A549 (cell line): ENCODE data around the gene KRT15. TPM values are rescaled to one million over a fixed set of nuclear protein-coding genes. Genes with fewer than 3 reads are reported as not detected.

Experiments
- ATAC-seq, 2 experiments: fragments of 200-7000 bp in 1 of 2; fragments of >200 bp in 1 of 2; cut with Nextera tagmentation in 1 of 2; cut with Tn5 transposase in 1 of 2; 3 replicates each; pipeline versions ENCODE4 v1.8.0 to v1.9.1; 2018 to 2020; ENCODE audit warnings: mild to moderate bottlenecking in 1 of 2, moderate library complexity in 1 of 2
- CTCF ChIA-PET: fragments of 300-600 bp; sonication (Branson Sonifier 250); formaldehyde crosslinking; extraction: SDS; loops from one replicate; lab custom pipeline; 2021; ENCODE audit warnings: antibody characterized with exemption, inconsistent platforms; lab: Yijun Ruan, JAX
- POLR2A ChIA-PET: fragments of 350-600 bp; formaldehyde crosslinking; extraction: SDS; loops from one replicate; lab custom pipeline; 2021; ENCODE audit warnings: antibody characterized with exemption, inconsistent platforms; lab: Yijun Ruan, JAX
- DNase-seq, 2 experiments: peaks; one replicate each; pipeline versions ENCODE4 v3.0.0 to v3.0.0-alpha.2; 2011 to 2016; ENCODE audit warnings: low read depth in 1 of 2, low spot score in 1 of 2
- FAIRE-seq: peaks from 2 replicates; lab custom pipeline; 2011; peaks lifted over from hg19 to GRCh38; lab: Jason Lieb, UNC
- H3K27ac ChIP-seq, 2 experiments: fragments of >200 bp; sonication (Bioruptor Twin); formaldehyde crosslinking; 3 replicates each; pipeline ENCODE4 v1.5.1; 2016 to 2017
- H3K4me1 ChIP-seq: fragments of >200 bp; sonication (Bioruptor Twin); formaldehyde crosslinking; 3 replicates; pipeline ENCODE4 v1.6.1; 2016
- H3K4me2 ChIP-seq: fragments of >200 bp; sonication (Bioruptor Twin); formaldehyde crosslinking; 3 replicates; pipeline ENCODE4 v1.6.1; 2016
- H3K4me3 ChIP-seq: fragments of >200 bp; sonication (Bioruptor Twin); formaldehyde crosslinking; 3 replicates; pipeline ENCODE4 v1.5.1; 2016
- H3K9me3 ChIP-seq: fragments of >200 bp; sonication (Bioruptor Twin); formaldehyde crosslinking; 3 replicates; pipeline ENCODE4 v1.6.1; 2016
- BHLHE40 ChIP-seq: IDR thresholded peaks from 2 replicates; pipeline ENCODE4 v1.6.1; 2012; ENCODE audit warnings: low read depth, low read length, inconsistent platforms
- CBX8 ChIP-seq: fragments of 200-600 bp; sonication (generic); IDR thresholded peaks from 2 replicates; pipeline ENCODE4 v1.6.1; 2016
- CEBPB ChIP-seq, 2 experiments: fragments of >200 bp in 1 of 2; sonication (Bioruptor Twin) in 1 of 2; formaldehyde crosslinking in 1 of 2; IDR thresholded peaks; 2 replicates each; pipeline ENCODE4 v1.6.1; 2012 to 2016
- EHF ChIP-seq: fragments of 250-450 bp; sonication (Bioruptor Pico); IDR thresholded peaks from 2 replicates; pipeline ENCODE4 v1.5.0; 2020; ENCODE audit warnings: mild to moderate bottlenecking
- EHMT2 ChIP-seq: fragments of 200-600 bp; sonication (generic); IDR thresholded peaks from 2 replicates; pipeline ENCODE4 v1.6.1; 2016; ENCODE audit warnings: antibody characterized with exemption, low read depth, mild to moderate bottlenecking, moderate library complexity
- EP300 ChIP-seq, 2 experiments: fragments of >200 bp; sonication (Bioruptor Twin); formaldehyde crosslinking; IDR thresholded peaks; 2 replicates in 1 of 2; 3 replicates in 1 of 2; pipeline ENCODE4 v1.6.1; 2016 to 2017
- FOSL2 ChIP-seq, 2 experiments: fragments of 450-650 bp in 1 of 2; fragments of >200 bp in 1 of 2; sonication (Bioruptor Twin) in 1 of 2; formaldehyde crosslinking; IDR thresholded peaks; 2 replicates each; pipeline versions ENCODE4 v1.5.0 to v1.6.1; 2016 to 2020; ENCODE audit warnings: mild to moderate bottlenecking in 1 of 2, moderate library complexity in 1 of 2
- GATA3 ChIP-seq: IDR thresholded peaks from 2 replicates; pipeline ENCODE4 v1.6.1; 2012; ENCODE audit warnings: borderline replicate concordance
- HOXB5 ChIP-seq: fragments of 250-450 bp; sonication (Bioruptor Pico); IDR thresholded peaks from 2 replicates; pipeline ENCODE4 v1.5.0; 2020; ENCODE audit warnings: mild to moderate bottlenecking, moderate library complexity
- KDM1A ChIP-seq: fragments of 200-600 bp; sonication (generic); IDR thresholded peaks from 2 replicates; pipeline ENCODE4 v1.6.1; 2016; ENCODE audit warnings: low read depth, mild to moderate bottlenecking
- MAZ ChIP-seq: fragments of 150-350 bp; IDR thresholded peaks from 2 replicates; pipeline ENCODE4 v1.6.1; 2014; ENCODE audit warnings: antibody characterized with exemption, low read depth, low read length, borderline replicate concordance
- MYC ChIP-seq: IDR thresholded peaks from 2 replicates; pipeline ENCODE4 v1.6.1; 2012; ENCODE audit warnings: mild to moderate bottlenecking, inconsistent platforms, low read length, improper control_type of control experiment, borderline replicate concordance
- NFE2L2 ChIP-seq: fragments of 150-350 bp; conservative IDR thresholded peaks from 2 replicates; pipeline ENCODE4 v1.6.1; 2014; ENCODE audit warnings: low read length
- NPAS2 ChIP-seq: fragments of 250-450 bp; sonication (Bioruptor Pico); IDR thresholded peaks from 2 replicates; pipeline ENCODE4 v1.8.0; 2022; ENCODE audit warnings: mild to moderate bottlenecking, moderate library complexity, borderline replicate concordance
- NR3C1 ChIP-seq: fragments of >200 bp; sonication (Bioruptor Twin); formaldehyde crosslinking; IDR thresholded peaks from 3 replicates; pipeline ENCODE4 v1.6.1; 2017
- PHF8 ChIP-seq: fragments of 200-600 bp; sonication (generic); IDR thresholded peaks from 2 replicates; pipeline ENCODE4 v1.6.1; 2016; ENCODE audit warnings: low read depth, mild to moderate bottlenecking, antibody characterized with exemption, moderate library complexity, borderline replicate concordance
- POLR2AphosphoS2 ChIP-seq: conservative IDR thresholded peaks from 2 replicates; pipeline ENCODE4 v1.6.1; 2012; ENCODE audit warnings: low read length, improper control_type of control experiment, inconsistent platforms
- RAD21 ChIP-seq, 2 experiments: fragments of >200 bp in 1 of 2; sonication (Bioruptor Twin) in 1 of 2; formaldehyde crosslinking in 1 of 2; IDR thresholded peaks in 1 of 2; conservative IDR thresholded peaks in 1 of 2; 2 replicates in 1 of 2; 3 replicates in 1 of 2; pipeline ENCODE4 v1.6.1; 2012 to 2018; ENCODE audit warnings: inconsistent platforms in 1 of 2
- SMC3 ChIP-seq: fragments of >200 bp; sonication (Bioruptor Twin); formaldehyde crosslinking; IDR thresholded peaks from 3 replicates; pipeline ENCODE4 v1.6.1; 2018; ENCODE audit warnings: inconsistent platforms
- WGBS: methylation state at CpG from one replicate; pipeline ENCODE4 v1.1.6; 2017; ENCODE audit errors: missing lambda C conversion rate; 5-methylcytosine and 5-hydroxymethylcytosine counted together
- polyA plus RNA-seq, 4 experiments: library from polyadenylated mRNA; depleted of rRNA in 3 of 4; stranded (reverse); fragments of >200 nt; fragmentation: RNase III in 1 of 4; extraction: RNeasy Plus Mini Kit Qiagen cat#74134 plus additional on column Dnase treatment in 1 of 4; gene quantifications; 2 replicates in 3 of 4; 3 replicates in 1 of 4; pipeline ENCODE4 v1.2.3, GENCODE V29; 2011 to 2017
- TF ChIP-seq, protein P1 (sequence below): IDR thresholded peaks from 2 replicates; pipeline ENCODE4 v1.6.1; 2012
- TF ChIP-seq, protein P2 (sequence below): IDR thresholded peaks from 2 replicates; pipeline ENCODE4 v1.6.1; 2012; ENCODE audit warnings: low read depth, borderline replicate concordance
- TF ChIP-seq, protein P3 (sequence below): fragments of 250-450 bp; sonication (Bioruptor Pico); IDR thresholded peaks from 2 replicates; pipeline ENCODE4 v1.5.0; 2021; ENCODE audit warnings: mild to moderate bottlenecking, moderate library complexity, borderline replicate concordance
- TF ChIP-seq, protein P4 (sequence below): fragments of >200 bp; sonication (Bioruptor Twin); formaldehyde crosslinking; IDR thresholded peaks from 3 replicates; pipeline ENCODE4 v1.5.1; 2016
- TF ChIP-seq, protein P5 (sequence below): IDR thresholded peaks from 2 replicates; pipeline ENCODE4 v1.6.1; 2012
- TF ChIP-seq, protein P6 (sequence below): fragments of 450-650 bp; IDR thresholded peaks from 2 replicates; pipeline ENCODE4 v1.6.1; 2014; ENCODE audit warnings: antibody characterized with exemption

The KRT15 gene
- polyA plus RNA-seq, 2 of the 4 experiments (the other 2 are of a cell fraction): 0.62 to 2.1 TPM

DNA sequence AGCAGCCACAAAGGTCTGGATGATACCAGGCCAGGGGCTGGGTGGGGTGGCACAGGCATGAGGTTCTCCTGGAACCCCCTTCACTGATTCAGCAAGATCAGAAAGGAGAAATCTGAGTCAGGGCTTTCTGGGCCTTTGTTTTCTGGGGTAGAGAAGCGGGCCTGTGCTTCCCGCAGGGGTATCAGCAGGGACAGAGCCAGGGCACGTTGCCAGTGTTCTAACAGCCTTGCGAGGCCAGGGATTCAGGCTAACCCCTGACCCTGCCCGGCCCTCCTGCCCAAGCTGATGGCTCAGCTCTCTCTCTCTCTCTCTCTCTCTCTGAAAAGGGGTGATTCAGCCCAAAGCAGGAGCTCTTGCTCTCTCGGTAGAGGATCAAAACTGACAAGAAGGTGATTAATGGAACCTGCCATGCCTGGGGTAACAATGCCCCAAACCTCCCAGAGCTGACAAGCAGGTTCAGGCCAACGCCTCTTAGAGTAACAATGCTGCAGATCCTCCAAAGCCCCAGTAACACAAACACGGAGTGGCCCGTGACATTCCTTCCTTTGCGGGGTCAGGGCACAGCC lies 11.3 kb downstream of the KRT15 start (continued):
- TF ChIP-seq, protein P1, sequence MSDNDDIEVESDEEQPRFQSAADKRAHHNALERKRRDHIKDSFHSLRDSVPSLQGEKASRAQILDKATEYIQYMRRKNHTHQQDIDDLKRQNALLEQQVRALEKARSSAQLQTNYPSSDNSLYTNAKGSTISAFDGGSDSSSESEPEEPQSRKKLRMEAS: no peak
- TF ChIP-seq NFE2L2: no peak
- TF ChIP-seq MYC: no peak

DNA sequence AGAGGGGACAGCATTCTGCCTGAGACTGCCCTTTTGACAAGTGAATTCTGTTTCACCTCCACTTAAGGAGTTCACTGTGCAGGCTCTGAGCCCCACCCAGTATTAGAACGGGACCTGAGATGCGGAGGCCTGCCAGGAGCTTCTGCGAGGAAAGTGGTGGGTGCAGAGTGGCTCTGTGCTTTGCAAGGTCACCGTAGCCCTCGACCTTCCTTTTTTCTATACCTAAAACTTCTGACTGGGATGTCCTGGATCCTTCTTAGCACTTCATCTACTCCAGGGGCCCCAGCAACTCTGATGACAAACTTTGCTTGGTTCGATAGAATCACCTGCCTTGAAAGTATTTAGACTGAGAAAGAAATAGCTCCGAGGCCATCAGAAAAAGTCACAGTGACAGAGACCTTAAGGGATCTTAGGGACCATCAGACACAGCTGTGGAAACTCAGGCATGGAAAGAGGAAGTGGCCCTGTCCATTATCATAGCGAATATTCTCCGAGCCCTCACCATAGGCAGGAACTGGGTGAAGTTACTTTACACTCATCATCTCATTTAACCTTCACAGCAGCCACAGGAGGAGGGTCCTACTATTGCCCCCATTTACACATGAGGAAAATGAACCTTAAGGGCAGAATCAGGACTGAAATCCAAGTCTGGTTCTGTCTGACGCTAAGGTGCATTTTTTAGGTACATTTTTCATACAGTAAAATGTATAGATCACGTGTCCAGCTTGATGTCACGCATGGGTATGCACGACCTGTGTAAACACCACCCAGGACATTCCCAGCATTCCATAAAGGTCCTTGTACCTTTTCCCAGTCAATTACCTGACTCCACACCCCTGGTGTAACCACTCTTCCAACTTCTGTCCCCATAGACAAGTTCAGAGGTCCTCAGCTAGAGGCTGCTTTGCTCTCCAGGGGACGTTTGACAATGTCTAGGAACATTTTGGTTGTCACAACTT lies 12.6 kb downstream of the KRT15 start:
- POLR2A ChIA-PET: interaction anchor here (1.5 kb wide), 1 partner anchor 24 kb away, joined by 3 read pairs; no protein-coding TSS in a partner anchor
- Histone ChIP-seq H3K4me3 (no peak overlapping the region), H3K4me1 (peaks cover 4% of the 10 kb centered on the region; the same call in 1 of the 3 replicates), H3K27ac (no peak overlapping the region), H3K9me3 (no peaks in the 10 kb centered on the region), H3K4me2 (no peak overlapping the region)
- 75% methylated on average over 14 of the region's 14 CpGs for WGBS
- CTCF ChIA-PET: interaction anchor here (0.7 to 20.5 kb wide), 11 partner anchors 9 to 886 kb away, joined by 3 to 163 read pairs (median 3); partner anchors contain the start of genes KRT15 and KRT36
- no peak for DNase-seq
- no peak for ATAC-seq
- FAIRE-seq: no peak
- TF ChIP-seq, protein P2, sequence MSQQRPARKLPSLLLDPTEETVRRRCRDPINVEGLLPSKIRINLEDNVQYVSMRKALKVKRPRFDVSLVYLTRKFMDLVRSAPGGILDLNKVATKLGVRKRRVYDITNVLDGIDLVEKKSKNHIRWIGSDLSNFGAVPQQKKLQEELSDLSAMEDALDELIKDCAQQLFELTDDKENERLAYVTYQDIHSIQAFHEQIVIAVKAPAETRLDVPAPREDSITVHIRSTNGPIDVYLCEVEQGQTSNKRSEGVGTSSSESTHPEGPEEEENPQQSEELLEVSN: no peak
- TF ChIP-seq SMC3 (no peak), BHLHE40 (no peak), CBX8 (no peak), EHMT2 (no peak), GATA3 (no peak), NPAS2 (no peak), MAZ (no peak), PHF8 (no peak), NFE2L2 (no peak), NR3C1 (no peak), EHF (CRISPR knock-in tag) (no peak), HOXB5 (CRISPR knock-in tag) (no peak)
- TF ChIP-seq, protein P3, sequence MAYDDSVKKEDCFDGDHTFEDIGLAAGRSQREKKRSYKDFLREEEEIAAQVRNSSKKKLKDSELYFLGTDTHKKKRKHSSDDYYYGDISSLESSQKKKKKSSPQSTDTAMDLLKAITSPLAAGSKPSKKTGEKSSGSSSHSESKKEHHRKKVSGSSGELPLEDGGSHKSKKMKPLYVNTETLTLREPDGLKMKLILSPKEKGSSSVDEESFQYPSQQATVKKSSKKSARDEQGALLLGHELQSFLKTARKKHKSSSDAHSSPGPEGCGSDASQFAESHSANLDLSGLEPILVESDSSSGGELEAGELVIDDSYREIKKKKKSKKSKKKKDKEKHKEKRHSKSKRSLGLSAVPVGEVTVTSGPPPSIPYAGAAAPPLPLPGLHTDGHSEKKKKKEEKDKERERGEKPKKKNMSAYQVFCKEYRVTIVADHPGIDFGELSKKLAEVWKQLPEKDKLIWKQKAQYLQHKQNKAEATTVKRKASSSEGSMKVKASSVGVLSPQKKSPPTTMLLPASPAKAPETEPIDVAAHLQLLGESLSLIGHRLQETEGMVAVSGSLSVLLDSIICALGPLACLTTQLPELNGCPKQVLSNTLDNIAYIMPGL (CRISPR knock-in tag): no peak

DNA sequence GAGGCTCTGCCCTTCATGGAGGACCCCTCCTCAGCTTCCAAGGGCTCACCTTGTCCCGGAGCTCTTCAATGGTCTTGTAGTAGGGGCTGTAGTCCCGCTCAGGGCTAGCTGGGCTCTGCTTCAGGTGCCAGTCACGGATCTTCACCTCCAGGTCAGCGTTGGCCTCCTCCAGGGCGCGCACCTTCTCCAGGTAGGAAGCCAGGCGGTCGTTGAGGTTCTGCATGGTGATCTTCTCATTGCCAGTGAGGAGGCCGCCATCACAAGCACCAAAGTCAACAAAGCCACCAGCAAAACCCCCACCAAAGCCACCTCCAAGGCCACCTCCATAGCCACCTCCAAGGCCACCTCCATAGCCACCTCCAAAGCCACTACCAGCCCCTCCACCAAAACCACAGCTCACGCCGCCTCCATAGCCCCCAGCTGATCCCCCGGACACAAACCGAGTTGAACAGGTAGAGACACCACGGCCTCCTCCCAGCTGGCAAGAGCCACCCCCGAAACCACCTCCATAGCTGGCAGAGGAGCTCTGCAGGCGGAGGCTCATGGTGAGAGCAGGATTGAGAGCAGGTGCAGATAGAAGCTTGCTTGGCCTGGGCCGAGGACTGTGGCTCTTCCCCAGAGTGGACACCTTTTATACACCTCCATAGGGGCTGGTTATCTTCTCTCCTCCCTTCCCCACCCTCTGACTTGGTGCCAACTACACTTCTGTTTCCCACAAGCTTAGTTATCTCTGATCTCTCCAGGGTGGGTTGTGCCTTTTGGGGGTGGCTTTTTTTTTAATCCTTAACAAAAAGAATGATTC lies 13.5 kb downstream of the KRT15 start, which contains the start of gene KRT13:
KRT13 (minus strand) TSS at position 606 of the 802 bp plus-strand sequence; CDS start at position 544, 62 bp downstream.
- 72% methylated on average over 17 of the region's 17 CpGs for WGBS
- ATAC-seq: no peak
- FAIRE-seq: no peak
- POLR2A ChIA-PET: interaction anchor here (1.5 kb wide), 1 partner anchor 25 kb away, joined by 3 read pairs; no protein-coding TSS in a partner anchor
- CTCF ChIA-PET: interaction anchor here (0.7 to 20.5 kb wide), 11 partner anchors 8 to 702 kb away, joined by 3 to 163 read pairs (median 4); partner anchors contain the start of genes KRT15 and KRT36
- Histone ChIP-seq H3K27ac (no peak within 1 kb of the TSS), H3K4me3 (no peak within 1 kb of the TSS), H3K4me1 (peaks cover 4% of the 10 kb centered on the region), H3K9me3 (no peaks in the 10 kb centered on the region), H3K4me2 (no peak within 1 kb of the TSS)
- no peak for DNase-seq
- TF ChIP-seq, protein P4, sequence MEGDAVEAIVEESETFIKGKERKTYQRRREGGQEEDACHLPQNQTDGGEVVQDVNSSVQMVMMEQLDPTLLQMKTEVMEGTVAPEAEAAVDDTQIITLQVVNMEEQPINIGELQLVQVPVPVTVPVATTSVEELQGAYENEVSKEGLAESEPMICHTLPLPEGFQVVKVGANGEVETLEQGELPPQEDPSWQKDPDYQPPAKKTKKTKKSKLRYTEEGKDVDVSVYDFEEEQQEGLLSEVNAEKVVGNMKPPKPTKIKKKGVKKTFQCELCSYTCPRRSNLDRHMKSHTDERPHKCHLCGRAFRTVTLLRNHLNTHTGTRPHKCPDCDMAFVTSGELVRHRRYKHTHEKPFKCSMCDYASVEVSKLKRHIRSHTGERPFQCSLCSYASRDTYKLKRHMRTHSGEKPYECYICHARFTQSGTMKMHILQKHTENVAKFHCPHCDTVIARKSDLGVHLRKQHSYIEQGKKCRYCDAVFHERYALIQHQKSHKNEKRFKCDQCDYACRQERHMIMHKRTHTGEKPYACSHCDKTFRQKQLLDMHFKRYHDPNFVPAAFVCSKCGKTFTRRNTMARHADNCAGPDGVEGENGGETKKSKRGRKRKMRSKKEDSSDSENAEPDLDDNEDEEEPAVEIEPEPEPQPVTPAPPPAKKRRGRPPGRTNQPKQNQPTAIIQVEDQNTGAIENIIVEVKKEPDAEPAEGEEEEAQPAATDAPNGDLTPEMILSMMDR: no peak
- TF ChIP-seq, protein P5, sequence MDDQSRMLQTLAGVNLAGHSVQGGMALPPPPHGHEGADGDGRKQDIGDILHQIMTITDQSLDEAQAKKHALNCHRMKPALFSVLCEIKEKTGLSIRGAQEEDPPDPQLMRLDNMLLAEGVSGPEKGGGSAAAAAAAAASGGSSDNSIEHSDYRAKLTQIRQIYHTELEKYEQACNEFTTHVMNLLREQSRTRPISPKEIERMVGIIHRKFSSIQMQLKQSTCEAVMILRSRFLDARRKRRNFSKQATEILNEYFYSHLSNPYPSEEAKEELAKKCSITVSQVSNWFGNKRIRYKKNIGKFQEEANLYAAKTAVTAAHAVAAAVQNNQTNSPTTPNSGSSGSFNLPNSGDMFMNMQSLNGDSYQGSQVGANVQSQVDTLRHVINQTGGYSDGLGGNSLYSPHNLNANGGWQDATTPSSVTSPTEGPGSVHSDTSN: no peak
- TF ChIP-seq POLR2AphosphoS2 (no peak), SMC3 (no peak), KDM1A (no peak), EP300 (IDR thresholded peaks at IDR 0.05) (no peak), RAD21 (conservative IDR thresholded peaks at IDR 0.05 in 1 of 2, IDR thresholded peaks at IDR 0.05 in 1 of 2) (no peak), FOSL2 (IDR thresholded peaks at IDR 0.05) (no peak), FOSL2 (CRISPR knock-in tag; IDR thresholded peaks at IDR 0.05) (no peak), CEBPB (IDR thresholded peaks at IDR 0.05) (no peak), MAZ (no peak), NFE2L2 (no peak)
- TF ChIP-seq, protein P6, sequence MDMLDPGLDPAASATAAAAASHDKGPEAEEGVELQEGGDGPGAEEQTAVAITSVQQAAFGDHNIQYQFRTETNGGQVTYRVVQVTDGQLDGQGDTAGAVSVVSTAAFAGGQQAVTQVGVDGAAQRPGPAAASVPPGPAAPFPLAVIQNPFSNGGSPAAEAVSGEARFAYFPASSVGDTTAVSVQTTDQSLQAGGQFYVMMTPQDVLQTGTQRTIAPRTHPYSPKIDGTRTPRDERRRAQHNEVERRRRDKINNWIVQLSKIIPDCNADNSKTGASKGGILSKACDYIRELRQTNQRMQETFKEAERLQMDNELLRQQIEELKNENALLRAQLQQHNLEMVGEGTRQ: no peak
